Loucy (cell line): ENCODE data around the gene UCK2.

Experiments used
- EZH2phosphoT487 ChIP-seq: fragments of 200-600 bp; IDR thresholded peaks from 2 replicates; pipeline ENCODE4 v1.6.1; 2018; ENCODE audit warnings: antibody characterized with exemption, mild to moderate bottlenecking, moderate library complexity, borderline replicate concordance
- TF ChIP-seq, protein P1 (sequence below): fragments of 200-600 bp; sonication (generic); conservative IDR thresholded peaks from 2 replicates; pipeline ENCODE4 v1.5.1; 2014; ENCODE audit warnings: mild to moderate bottlenecking, antibody characterized with exemption, low read length

GRCh38 chr1:165904948-165905347, 77.5 kb downstream of the UCK2 start:
- TF ChIP-seq EZH2phosphoT487: no peak
- TF ChIP-seq, protein P1, sequence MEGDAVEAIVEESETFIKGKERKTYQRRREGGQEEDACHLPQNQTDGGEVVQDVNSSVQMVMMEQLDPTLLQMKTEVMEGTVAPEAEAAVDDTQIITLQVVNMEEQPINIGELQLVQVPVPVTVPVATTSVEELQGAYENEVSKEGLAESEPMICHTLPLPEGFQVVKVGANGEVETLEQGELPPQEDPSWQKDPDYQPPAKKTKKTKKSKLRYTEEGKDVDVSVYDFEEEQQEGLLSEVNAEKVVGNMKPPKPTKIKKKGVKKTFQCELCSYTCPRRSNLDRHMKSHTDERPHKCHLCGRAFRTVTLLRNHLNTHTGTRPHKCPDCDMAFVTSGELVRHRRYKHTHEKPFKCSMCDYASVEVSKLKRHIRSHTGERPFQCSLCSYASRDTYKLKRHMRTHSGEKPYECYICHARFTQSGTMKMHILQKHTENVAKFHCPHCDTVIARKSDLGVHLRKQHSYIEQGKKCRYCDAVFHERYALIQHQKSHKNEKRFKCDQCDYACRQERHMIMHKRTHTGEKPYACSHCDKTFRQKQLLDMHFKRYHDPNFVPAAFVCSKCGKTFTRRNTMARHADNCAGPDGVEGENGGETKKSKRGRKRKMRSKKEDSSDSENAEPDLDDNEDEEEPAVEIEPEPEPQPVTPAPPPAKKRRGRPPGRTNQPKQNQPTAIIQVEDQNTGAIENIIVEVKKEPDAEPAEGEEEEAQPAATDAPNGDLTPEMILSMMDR: no peak
